ENCODE data around the gene LST1. TPM values are rescaled to one million over a fixed set of nuclear protein-coding genes. Genes with fewer than 3 reads are reported as not detected.

The LST1 gene
- total and polyA plus RNA-seq, 2 donors, result 32.4 to 134 TPM

GRCh38 chr6:31578184-31579118 is 7.6 kb upstream of the LST1 start:
- Histone ChIP-seq H3K4me3 (ENCODE audit: low read length in 2 of 2) (no peak overlapping the region), H3K4me1 (ENCODE audit: control insufficient read depth in 2 of 2, insufficient read depth in 2 of 2, low read length in 2 of 2) (peaks cover 19 to 90% of the 10 kb centered on the region in 2 donors), H3K27ac (ENCODE audit: low read depth in 1 of 2, low read length in 1 of 2) (peak overlapping the region in 1 of 2 donors; percentile 26), H3K9me3 (ENCODE audit: control insufficient read depth in 2 of 2, insufficient read depth in 1 of 2, low read length in 1 of 2) (peaks cover 0 to 9% of the 10 kb centered on the region in 2 donors), H3K27me3 (ENCODE audit: control insufficient read depth in 2 of 2, insufficient read depth in 1 of 2, low read length in 1 of 2) (no peaks in the 10 kb centered on the region), H3K36me3 (ENCODE audit: control insufficient read depth in 2 of 2, insufficient read depth in 2 of 2, low read length in 1 of 2) (peaks cover 0 to 24% of the 10 kb centered on the region in 2 donors)
- DNase-seq (ENCODE audit: low read depth in 6 of 9, low spot score in 9 of 9), result no peak
- 97% methylated on average over 12 of the region's 12 CpGs for WGBS

DNA sequence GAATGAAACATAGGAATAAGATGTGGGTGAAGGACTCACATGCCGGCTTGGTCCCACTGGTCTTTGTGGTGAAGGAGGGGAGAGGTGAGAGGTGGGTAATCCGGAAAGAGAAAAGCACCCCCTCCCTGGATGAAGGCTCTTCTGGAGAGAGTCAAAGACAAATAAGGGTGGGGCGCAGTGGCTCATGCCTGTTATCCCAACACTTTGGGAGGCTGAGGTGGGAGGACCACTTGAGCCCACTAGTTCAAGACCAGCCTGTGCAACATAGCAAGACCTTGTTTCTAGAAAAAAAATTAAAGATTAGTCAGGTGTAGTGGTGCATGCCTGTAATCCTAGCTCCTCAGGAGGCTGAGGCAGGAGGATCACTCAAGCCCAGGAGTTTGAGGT is 7.0 kb upstream of the LST1 start:
- Histone ChIP-seq H3K4me1 (ENCODE audit: control insufficient read depth in 2 of 2, insufficient read depth in 2 of 2, low read length in 2 of 2) (peaks cover 21 to 90% of the 10 kb centered on the region in 2 donors), H3K27ac (ENCODE audit: low read depth in 1 of 2, low read length in 1 of 2) (no peak overlapping the region), H3K27me3 (ENCODE audit: control insufficient read depth in 2 of 2, insufficient read depth in 1 of 2, low read length in 1 of 2) (no peaks in the 10 kb centered on the region), H3K36me3 (ENCODE audit: control insufficient read depth in 2 of 2, insufficient read depth in 2 of 2, low read length in 1 of 2) (peaks cover 0 to 24% of the 10 kb centered on the region in 2 donors), H3K9me3 (ENCODE audit: control insufficient read depth in 2 of 2, insufficient read depth in 1 of 2, low read length in 1 of 2) (peaks cover 0 to 9% of the 10 kb centered on the region in 2 donors), H3K4me3 (ENCODE audit: low read length in 2 of 2) (peak overlapping the region in 1 of 2 donors; percentile 84)
- 97% methylated on average over 3 of the region's 3 CpGs for WGBS
- DNase-seq (ENCODE audit: low read depth in 6 of 9, low spot score in 9 of 9), result no peak

GRCh38 chr6:31579546-31580437 is 6.3 kb upstream of the LST1 start:
- no peak for DNase-seq (ENCODE audit: low read depth in 6 of 9, low spot score in 9 of 9)
- Histone ChIP-seq H3K9me3 (ENCODE audit: control insufficient read depth in 2 of 2, insufficient read depth in 1 of 2, low read length in 1 of 2) (peaks cover 0 to 9% of the 10 kb centered on the region in 2 donors), H3K4me3 (ENCODE audit: low read length in 2 of 2) (peak overlapping the region; percentile 68 to 84), H3K36me3 (ENCODE audit: control insufficient read depth in 2 of 2, insufficient read depth in 2 of 2, low read length in 1 of 2) (peaks cover 0 to 24% of the 10 kb centered on the region in 2 donors), H3K4me1 (ENCODE audit: control insufficient read depth in 2 of 2, insufficient read depth in 2 of 2, low read length in 2 of 2) (peaks cover 27 to 90% of the 10 kb centered on the region in 2 donors), H3K27ac (ENCODE audit: low read depth in 1 of 2, low read length in 1 of 2) (peak overlapping the region; percentile 21 to 98), H3K27me3 (ENCODE audit: control insufficient read depth in 2 of 2, insufficient read depth in 1 of 2, low read length in 1 of 2) (no peaks in the 10 kb centered on the region)
- WGBS, result 96% methylated on average over 8 of the region's 8 CpGs

- 41% methylated on average over 11 of the region's 11 CpGs for WGBS
Observed at GRCh38 chr6:31580438-31580740, 5.7 kb upstream of the LST1 start.

DNA sequence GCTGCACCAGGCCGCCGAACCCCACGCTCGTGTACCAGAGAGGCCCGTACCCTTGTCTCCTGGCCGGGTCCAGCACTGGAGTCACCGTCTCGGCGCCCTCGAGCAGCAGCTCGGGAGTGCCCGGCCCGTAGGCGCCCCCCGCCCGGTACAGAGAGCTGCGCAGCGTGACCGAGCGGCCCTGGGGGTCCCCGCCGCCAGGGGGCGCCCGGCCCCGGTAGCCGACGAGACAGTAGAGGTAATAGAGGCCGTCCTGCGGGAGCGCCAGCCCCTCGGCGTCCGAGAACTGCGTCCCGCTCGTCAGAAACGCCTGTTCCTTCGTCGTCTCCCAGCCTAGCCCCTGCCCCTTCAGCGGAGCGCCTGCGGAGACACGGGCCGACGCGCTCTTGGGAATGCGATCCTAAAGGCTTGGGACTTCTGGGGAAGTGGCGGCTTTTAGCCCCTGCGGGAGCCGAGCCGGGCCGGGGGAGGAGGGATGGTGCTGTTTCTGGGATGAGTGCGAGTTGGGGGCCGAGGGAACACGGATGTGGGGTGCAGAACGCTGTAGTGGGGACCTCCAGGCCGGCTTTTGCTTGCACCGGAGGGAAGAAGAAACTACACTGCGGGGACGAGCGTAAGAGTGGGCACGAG is 5.2 kb upstream of the LST1 start:
- Histone ChIP-seq H3K9me3 (ENCODE audit: control insufficient read depth in 2 of 2, insufficient read depth in 1 of 2, low read length in 1 of 2) (peaks cover 0 to 9% of the 10 kb centered on the region in 2 donors), H3K27ac (ENCODE audit: low read depth in 1 of 2, low read length in 1 of 2) (peak overlapping the region; percentile 98), H3K27me3 (ENCODE audit: control insufficient read depth in 2 of 2, insufficient read depth in 1 of 2, low read length in 1 of 2) (no peaks in the 10 kb centered on the region), H3K36me3 (ENCODE audit: control insufficient read depth in 2 of 2, insufficient read depth in 2 of 2, low read length in 1 of 2) (peaks cover 0 to 24% of the 10 kb centered on the region in 2 donors), H3K4me3 (ENCODE audit: low read length in 2 of 2) (peak overlapping the region; percentile 68 to 84), H3K4me1 (ENCODE audit: control insufficient read depth in 2 of 2, insufficient read depth in 2 of 2, low read length in 2 of 2) (peaks cover 36 to 90% of the 10 kb centered on the region in 2 donors)
- under 1% methylated on average over 62 of the region's 62 CpGs for WGBS
- peak in 6 of 9 donors; percentile 71 to 93 (median 86) for DNase-seq (ENCODE audit: low read depth in 6 of 9, low spot score in 9 of 9)

More at GRCh38 chr6:31580438-31580740, 5.7 kb upstream of the LST1 start:
- peaks cover 32 to 90% of the 10 kb centered on the region in 2 donors for H3K4me1 ChIP-seq (ENCODE audit: control insufficient read depth in 2 of 2, insufficient read depth in 2 of 2, low read length in 2 of 2)
- DNase-seq (ENCODE audit: low read depth in 6 of 9, low spot score in 9 of 9), result no peak
- H3K9me3 ChIP-seq (ENCODE audit: control insufficient read depth in 2 of 2, insufficient read depth in 1 of 2, low read length in 1 of 2), result peaks cover 0 to 9% of the 10 kb centered on the region in 2 donors
- H3K27ac ChIP-seq (ENCODE audit: low read depth in 1 of 2, low read length in 1 of 2), result peak overlapping the region; percentile 98
- H3K27me3 ChIP-seq (ENCODE audit: control insufficient read depth in 2 of 2, insufficient read depth in 1 of 2, low read length in 1 of 2), result no peaks in the 10 kb centered on the region
- H3K36me3 ChIP-seq (ENCODE audit: control insufficient read depth in 2 of 2, insufficient read depth in 2 of 2, low read length in 1 of 2), result peaks cover 0 to 24% of the 10 kb centered on the region in 2 donors
- H3K4me3 ChIP-seq (ENCODE audit: low read length in 2 of 2), result peak overlapping the region; percentile 68 to 84

DNA sequence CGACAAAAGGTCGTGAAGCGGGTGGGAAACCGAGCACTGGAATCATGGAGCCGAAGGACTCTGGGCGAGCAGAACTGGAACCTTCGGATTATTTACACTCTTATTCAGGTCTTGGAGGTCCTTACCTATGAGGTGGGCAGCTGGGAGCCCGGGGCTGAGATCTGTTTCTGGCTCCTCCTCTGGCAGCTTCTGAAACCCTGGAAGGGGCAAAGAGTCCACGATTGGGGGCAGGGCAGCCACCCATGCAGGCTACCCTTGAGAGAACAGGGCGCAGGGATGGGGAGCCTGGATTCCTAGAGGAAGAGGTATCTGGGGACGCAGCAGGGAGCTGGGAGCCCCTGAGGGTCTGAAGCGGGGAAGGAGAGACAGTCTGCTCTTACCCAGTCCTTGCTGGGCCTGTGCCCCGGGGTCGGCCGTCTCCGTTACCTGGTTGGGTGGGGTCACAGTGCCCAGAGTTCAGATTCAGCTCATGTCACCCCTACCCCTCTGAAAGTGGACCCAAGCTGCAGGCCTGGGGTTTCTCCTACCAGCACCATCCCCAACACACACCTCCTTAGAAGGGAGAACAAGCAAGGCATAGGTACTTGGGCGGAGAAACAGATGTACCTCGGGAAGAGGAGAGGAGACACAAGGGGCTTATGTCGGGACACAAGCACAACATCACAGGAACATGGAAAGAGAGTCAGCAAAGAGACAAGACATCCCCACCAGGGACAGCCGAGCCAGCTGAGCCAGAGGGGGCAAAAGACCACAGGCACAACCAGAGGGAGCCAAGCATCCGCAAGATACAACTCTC is 4.4 kb upstream of the LST1 start:
- WGBS, result 3% methylated on average over 21 of the region's 21 CpGs

GRCh38 chr6:31582230-31582643 is 3.8 kb upstream of the LST1 start, which contains the start of gene LTB:
Gene LTB, minus strand, starts transcription at chr6:31582424. Its CDS starts 7 bp downstream, at chr6:31582417.
- Histone ChIP-seq H3K4me3 (ENCODE audit: low read length in 2 of 2) (peak within 1 kb of the TSS; percentile 68 to 84), H3K27me3 (ENCODE audit: control insufficient read depth in 2 of 2, insufficient read depth in 1 of 2, low read length in 1 of 2) (no peaks in the 10 kb centered on the region), H3K4me1 (ENCODE audit: control insufficient read depth in 2 of 2, insufficient read depth in 2 of 2, low read length in 2 of 2) (peaks cover 46 to 90% of the 10 kb centered on the region in 2 donors), H3K27ac (ENCODE audit: low read depth in 1 of 2, low read length in 1 of 2) (peak within 1 kb of the TSS; percentile 98), H3K36me3 (ENCODE audit: control insufficient read depth in 2 of 2, insufficient read depth in 2 of 2, low read length in 1 of 2) (peaks cover 0 to 20% of the 10 kb centered on the region in 2 donors), H3K9me3 (ENCODE audit: control insufficient read depth in 2 of 2, insufficient read depth in 1 of 2, low read length in 1 of 2) (peaks cover 0 to 13% of the 10 kb centered on the region in 2 donors)
- WGBS, result 9% methylated on average over 3 of the region's 3 CpGs
- peak in 6 of 9 donors; percentile 78 to 95 (median 89) for DNase-seq (ENCODE audit: low read depth in 6 of 9, low spot score in 9 of 9)

More for the DNA sequence above, 4.4 kb upstream of the LST1 start:
- Histone ChIP-seq H3K4me3 (ENCODE audit: low read length in 2 of 2) (peak overlapping the region; percentile 68 to 84), H3K27ac (ENCODE audit: low read depth in 1 of 2, low read length in 1 of 2) (peak overlapping the region; percentile 98), H3K27me3 (ENCODE audit: control insufficient read depth in 2 of 2, insufficient read depth in 1 of 2, low read length in 1 of 2) (no peaks in the 10 kb centered on the region), H3K36me3 (ENCODE audit: control insufficient read depth in 2 of 2, insufficient read depth in 2 of 2, low read length in 1 of 2) (peaks cover 0 to 24% of the 10 kb centered on the region in 2 donors), H3K4me1 (ENCODE audit: control insufficient read depth in 2 of 2, insufficient read depth in 2 of 2, low read length in 2 of 2) (peaks cover 43 to 90% of the 10 kb centered on the region in 2 donors), H3K9me3 (ENCODE audit: control insufficient read depth in 2 of 2, insufficient read depth in 1 of 2, low read length in 1 of 2) (peaks cover 0 to 11% of the 10 kb centered on the region in 2 donors)
- DNase-seq (ENCODE audit: low read depth in 6 of 9, low spot score in 9 of 9), result peak in 1 of 9 donors; percentile 73

DNA sequence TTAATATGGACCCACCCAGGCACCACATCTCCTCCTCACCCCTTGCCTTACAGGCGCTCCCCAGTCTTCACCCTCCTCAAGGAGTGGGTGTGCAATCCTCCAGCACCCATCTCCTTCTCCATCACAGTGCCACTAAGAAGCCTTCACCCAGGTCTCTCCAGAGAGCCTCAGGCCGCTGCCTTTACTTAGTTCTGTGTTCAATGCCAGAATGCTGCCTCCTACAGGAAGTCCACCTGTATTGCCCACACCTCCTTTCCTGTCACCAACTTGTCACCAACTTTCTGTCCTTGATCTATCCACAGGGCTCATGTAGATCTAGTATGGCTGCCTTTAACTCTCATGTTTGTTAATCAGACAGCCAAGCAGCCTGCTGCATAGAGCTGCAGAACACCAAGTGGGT is 586 bp upstream of the LST1 start:
- Histone ChIP-seq H3K4me3 (ENCODE audit: low read length in 2 of 2) (no peak overlapping the region), H3K9me3 (ENCODE audit: control insufficient read depth in 2 of 2, insufficient read depth in 1 of 2, low read length in 1 of 2) (peaks cover 0 to 13% of the 10 kb centered on the region in 2 donors), H3K27me3 (ENCODE audit: control insufficient read depth in 2 of 2, insufficient read depth in 1 of 2, low read length in 1 of 2) (no peaks in the 10 kb centered on the region), H3K4me1 (ENCODE audit: control insufficient read depth in 2 of 2, insufficient read depth in 2 of 2, low read length in 2 of 2) (peaks cover 49 to 78% of the 10 kb centered on the region in 2 donors), H3K27ac (ENCODE audit: low read depth in 1 of 2, low read length in 1 of 2) (peak overlapping the region; percentile 89 to 95), H3K36me3 (ENCODE audit: control insufficient read depth in 2 of 2, insufficient read depth in 2 of 2, low read length in 1 of 2) (peaks cover 0 to 5% of the 10 kb centered on the region in 2 donors)
- WGBS, result 89% methylated on average over 2 of the region's 2 CpGs
- peak in 6 of 9 donors; percentile 47 to 86 (median 63) for DNase-seq (ENCODE audit: low read depth in 6 of 9, low spot score in 9 of 9)
